Measurements from ENCODE around the gene MTSS2. TPM values are rescaled to one million over a fixed set of nuclear protein-coding genes. Genes with fewer than 3 reads are reported as not detected.
"Not testable (repeated sequence)": the region's sequence is repeated elsewhere in the genome, so short reads cannot be mapped to it uniquely, and the experiment has no call there.

The MTSS2 gene
- total RNA-seq, 2 experiments from 2014 or later, result 2.0 TPM

DNA sequence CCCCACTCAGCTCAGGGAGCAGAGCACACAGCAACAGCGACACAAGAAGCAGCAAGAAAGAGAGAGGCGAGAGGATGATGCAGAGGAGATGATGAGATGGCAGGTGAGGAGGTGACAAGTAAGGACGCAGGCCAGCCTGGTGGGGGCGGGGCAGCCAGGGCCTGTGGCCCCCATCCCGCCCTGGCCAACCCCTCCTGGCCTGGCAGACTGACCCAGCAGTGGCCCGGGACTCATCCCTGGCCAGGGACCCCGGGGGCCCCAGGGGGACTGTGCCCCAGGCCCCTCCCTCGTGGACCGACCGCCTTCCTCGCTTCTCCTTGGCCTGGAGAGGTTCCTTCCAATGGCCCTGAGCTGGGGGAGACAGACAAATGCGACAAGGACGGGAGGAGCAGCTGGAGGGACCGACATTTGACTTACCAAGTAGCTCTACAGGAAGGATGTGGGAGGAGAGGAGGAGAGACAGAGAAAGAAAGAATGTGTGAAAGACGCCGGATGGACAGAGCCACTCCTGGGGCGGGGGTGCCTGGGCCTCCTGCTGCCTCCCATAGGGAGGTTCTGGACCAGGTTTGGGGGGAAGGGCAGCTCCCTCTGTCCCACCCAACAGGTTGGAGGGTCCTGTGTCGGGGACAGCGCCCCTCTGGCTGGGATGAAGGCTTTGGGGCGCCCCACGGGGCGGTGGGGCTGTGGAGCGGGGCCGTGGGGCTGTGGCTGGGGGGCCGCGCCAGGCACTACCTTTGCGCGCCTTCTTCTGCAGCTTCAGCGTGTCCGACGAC, 6.8 kb downstream of the MTSS2 start:
- intact Hi-C loops (cut with micrococcal nuclease), result no loop called here
- Mint-ChIP-seq H3K27me3 (ENCODE audit: low read depth) (no peaks in the 10 kb centered on the region), H3K4me1 (ENCODE audit: low read depth) (no peaks in the 10 kb centered on the region), H3K9me3 (no peaks in the 10 kb centered on the region), H3K4me3 (no peak overlapping the region), H3K27ac (no peak overlapping the region), H3K36me3 (ENCODE audit: low read depth) (no peaks in the 10 kb centered on the region)
- CTCF ChIA-PET, result interaction anchor here (1.1 to 9.3 kb wide), 5 partner anchors 11 to 91 kb away, joined by 3 to 70 read pairs (median 3); no protein-coding TSS in a partner anchor
- no peak for DNase-seq

DNA sequence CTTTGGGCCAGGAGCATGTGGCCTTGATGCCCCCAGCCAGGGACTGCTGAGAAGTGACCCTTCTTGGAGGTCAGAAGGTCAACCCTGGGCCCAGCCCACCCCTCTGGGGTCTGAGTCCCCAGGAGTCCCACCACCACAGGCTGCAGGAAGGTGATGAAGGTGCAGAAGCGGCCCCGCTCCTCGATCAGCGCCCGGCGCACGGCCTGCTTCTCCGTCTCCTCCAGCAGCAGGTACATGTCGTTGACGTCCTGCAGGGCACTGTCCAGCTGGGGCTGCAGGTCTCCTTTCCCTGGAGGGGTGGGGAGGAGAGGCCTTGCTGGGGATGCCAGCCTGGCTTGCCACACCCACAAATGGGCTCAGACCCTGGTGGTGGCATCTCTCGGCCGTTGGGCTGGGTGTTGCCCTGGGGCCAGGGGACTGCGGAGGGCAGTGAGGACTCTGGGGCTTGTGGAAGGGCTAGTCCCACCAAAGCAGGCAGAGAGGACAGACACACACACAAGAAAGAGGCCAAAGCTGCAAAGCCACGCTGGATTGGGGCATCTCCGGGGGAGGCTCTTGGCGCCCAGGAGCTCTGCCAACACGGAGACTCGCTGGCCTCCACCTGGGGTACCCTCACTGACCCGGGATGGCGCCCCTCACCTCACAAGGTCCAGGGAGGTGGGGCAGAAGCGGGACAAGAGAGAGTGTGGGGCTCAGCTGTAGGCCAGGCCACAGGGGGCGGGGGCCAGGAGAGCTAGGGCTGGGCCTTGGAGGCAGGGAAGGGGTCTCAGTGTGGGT, 7.5 kb downstream of the MTSS2 start:
- H3K9me3 Mint-ChIP-seq, result no peaks in the 10 kb centered on the region
- CTCF ChIA-PET, result interaction anchor here (1.1 to 9.3 kb wide), 4 partner anchors 10 to 92 kb away, joined by 3 to 70 read pairs (median 3); no protein-coding TSS in a partner anchor
- no peak overlapping the region for H3K4me3 Mint-ChIP-seq
- H3K27me3 Mint-ChIP-seq (ENCODE audit: low read depth), result no peaks in the 10 kb centered on the region
- H3K4me1 Mint-ChIP-seq (ENCODE audit: low read depth), result no peaks in the 10 kb centered on the region
- intact Hi-C loops (cut with micrococcal nuclease), result no loop called here
- no peak for DNase-seq
- H3K27ac Mint-ChIP-seq, result no peak overlapping the region
- H3K36me3 Mint-ChIP-seq (ENCODE audit: low read depth), result no peaks in the 10 kb centered on the region

DNA sequence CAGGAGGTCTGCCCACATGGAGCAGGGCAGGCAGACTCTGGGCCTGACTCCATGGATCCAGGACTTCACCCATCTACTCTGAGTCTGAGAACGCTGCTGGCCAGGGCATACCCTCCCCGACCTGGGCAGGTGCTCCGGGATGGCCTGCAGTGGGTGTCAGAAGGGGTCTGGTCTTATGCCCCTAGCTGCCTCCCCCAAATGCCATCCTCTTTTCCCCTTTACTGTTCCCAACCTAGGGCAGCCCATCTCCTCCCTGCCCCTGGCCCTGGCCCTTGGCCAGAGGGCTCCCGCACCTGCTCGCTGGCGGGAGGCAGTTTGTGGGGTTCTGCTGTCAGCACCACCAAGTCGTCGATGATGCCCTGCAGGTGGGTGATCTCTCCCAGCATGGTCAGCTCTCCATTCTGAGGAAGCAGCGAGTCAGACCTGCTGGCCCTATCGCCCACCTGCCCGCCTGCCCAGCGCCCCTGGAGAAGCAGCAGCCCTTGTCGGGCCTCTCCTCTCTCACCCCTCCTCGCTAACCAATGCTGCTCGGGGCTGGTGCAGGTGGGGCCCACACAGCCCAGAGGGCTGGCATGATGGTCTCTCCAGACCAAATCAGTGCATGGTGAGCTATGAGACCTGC, 8.2 kb downstream of the MTSS2 start:
- H3K27me3 Mint-ChIP-seq (ENCODE audit: low read depth), result no peaks in the 10 kb centered on the region
- intact Hi-C loops (cut with micrococcal nuclease), result no loop called here
- H3K4me1 Mint-ChIP-seq (ENCODE audit: low read depth), result no peaks in the 10 kb centered on the region
- H3K4me3 Mint-ChIP-seq, result no peak overlapping the region
- H3K36me3 Mint-ChIP-seq (ENCODE audit: low read depth), result no peaks in the 10 kb centered on the region
- CTCF ChIA-PET, result interaction anchor here (9.3 kb wide), 1 partner anchor 92 kb away, joined by 70 read pairs; no protein-coding TSS in a partner anchor
- no peaks in the 10 kb centered on the region for H3K9me3 Mint-ChIP-seq
- DNase-seq, result no peak
- no peak overlapping the region for H3K27ac Mint-ChIP-seq

DNA sequence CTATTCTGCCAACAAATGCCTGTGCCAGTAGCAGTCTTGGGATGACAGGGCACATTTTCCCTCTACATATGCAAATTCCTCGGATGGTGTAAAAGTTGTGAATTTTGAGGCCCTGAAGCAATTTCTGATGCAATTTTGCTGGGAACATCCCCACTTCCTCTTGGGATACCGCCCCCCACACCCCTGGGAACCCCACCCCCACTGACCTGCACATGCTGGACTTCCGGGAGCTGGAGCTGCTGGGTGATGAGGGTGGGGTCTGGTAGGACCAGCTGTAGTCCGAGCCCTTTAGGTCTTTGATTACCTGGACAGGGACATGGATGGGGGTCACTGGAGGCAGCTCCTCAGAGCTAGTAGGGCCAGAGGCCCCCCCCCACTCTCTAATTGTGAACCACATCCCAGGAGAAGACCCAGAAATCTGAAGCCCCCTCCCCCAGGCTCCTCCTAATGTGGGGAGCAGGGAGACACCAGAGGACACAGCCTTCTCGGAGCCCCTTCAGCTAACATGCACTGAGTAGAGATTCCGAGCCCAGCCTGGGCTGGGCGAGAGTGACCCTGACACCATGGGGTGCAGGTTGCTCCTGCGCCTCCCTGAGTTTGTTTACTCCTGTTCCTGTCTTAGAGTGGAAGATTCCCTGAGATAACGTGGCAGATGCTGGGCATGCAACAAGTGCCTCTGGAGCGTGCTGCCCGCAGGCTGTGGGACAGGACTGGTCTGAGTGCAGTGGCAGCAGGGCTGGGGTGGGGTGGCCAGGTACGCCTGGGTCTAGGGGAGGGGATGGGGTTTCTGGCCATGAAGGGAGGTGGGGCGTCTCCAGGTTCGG, 9.0 kb downstream of the MTSS2 start:
- Mint-ChIP-seq H3K4me3 (no peak overlapping the region), H3K27me3 (ENCODE audit: low read depth) (no peaks in the 10 kb centered on the region), H3K36me3 (ENCODE audit: low read depth) (no peaks in the 10 kb centered on the region), H3K9me3 (no peaks in the 10 kb centered on the region), H3K4me1 (ENCODE audit: low read depth) (no peaks in the 10 kb centered on the region), H3K27ac (no peak overlapping the region)
- CTCF ChIA-PET, result interaction anchor here (0.8 to 9.3 kb wide), 3 partner anchors 23 to 93 kb away, joined by 3 to 70 read pairs (median 3); no protein-coding TSS in a partner anchor
- DNase-seq, result no peak
- intact Hi-C loops (cut with micrococcal nuclease), result no loop called here

DNA sequence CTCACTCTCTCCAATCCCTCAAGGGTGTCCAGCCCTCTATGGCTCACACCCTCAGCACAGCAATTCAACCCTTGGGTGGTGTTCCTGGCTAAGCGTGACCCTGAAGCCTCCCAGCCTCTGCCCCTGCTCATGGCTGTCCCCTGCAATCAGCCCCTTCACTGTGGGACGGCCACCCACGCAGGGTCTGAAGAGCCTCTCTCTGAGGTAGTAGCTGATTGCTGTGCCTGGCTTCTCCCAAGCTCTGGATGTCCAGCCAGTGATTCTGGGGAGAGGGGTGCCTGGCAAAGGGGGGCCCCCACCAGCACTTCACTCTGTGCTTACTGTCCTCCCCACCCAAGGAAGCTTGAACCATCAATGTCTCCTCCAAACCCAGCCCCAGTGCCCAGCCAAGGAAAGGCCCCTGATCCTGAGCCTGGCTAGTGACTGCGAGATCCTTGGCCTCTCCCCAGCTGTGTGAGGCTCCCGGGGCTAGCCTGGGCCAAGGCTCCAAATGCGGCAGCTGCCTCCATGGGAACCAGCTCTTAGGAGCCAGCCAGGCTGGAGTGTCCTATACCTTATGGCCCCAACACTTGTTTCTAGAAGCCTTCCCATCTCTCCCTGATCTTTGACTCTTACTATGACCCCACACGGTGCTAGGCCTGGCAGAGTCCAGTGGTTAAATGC, 9.9 kb downstream of the MTSS2 start:
- no peaks in the 10 kb centered on the region for H3K9me3 Mint-ChIP-seq
- no peaks in the 10 kb centered on the region for H3K36me3 Mint-ChIP-seq (ENCODE audit: low read depth)
- no peak for DNase-seq
- H3K27ac Mint-ChIP-seq, result no peak overlapping the region
- CTCF ChIA-PET, result interaction anchor here (0.6 to 9.3 kb wide), 4 partner anchors 22 to 220 kb away, joined by 3 to 70 read pairs (median 3); no protein-coding TSS in a partner anchor
- no peak overlapping the region for H3K4me3 Mint-ChIP-seq
- intact Hi-C loops (cut with micrococcal nuclease), result no loop called here
- no peaks in the 10 kb centered on the region for H3K27me3 Mint-ChIP-seq (ENCODE audit: low read depth)
- no peaks in the 10 kb centered on the region for H3K4me1 Mint-ChIP-seq (ENCODE audit: low read depth)

DNA sequence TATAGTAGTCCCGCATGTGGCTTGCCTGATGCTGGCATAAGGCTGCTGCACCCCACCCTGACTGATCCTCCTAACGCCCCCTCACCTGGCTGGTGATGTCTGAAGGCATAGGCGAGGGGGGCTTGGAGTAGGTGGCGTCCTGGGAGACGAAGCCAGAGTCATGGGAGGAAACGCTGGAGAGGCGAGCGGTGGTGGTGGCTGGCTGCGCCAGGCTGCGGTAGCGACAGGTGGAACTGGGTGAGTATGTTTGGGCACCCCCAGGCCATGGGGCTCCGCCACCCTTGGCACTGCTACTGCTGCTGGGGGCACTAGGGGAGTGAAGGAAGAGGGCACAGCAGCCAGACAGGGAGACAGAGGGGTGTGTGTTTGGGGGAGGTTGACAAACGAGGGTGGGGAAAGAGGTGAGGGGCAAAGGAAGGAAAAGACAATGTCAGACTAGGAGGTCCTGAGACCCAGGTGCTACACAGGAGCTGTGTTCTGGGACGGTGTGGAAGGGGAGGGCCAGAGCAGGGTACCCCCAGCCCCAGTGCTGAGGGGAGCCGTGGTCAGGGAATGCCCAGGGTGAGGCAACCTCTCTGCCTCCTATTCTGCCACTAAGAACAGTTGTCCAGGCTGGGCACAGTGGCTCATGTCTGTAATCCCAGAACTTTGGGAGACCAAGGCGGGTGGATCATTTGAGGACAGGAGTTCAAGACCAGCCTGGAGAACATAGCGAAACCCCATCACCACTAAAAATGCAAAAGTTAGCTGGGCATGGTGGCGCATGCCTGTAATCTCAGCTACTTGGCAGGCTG, 11.4 kb downstream of the MTSS2 start:
- H3K36me3 Mint-ChIP-seq (ENCODE audit: low read depth), result peaks cover 1% of the 10 kb centered on the region
- DNase-seq, result no peak
- no peaks in the 10 kb centered on the region for H3K27me3 Mint-ChIP-seq (ENCODE audit: low read depth)
- intact Hi-C loops (cut with micrococcal nuclease), result no loop called here
- no peaks in the 10 kb centered on the region for H3K9me3 Mint-ChIP-seq
- no peak overlapping the region for H3K4me3 Mint-ChIP-seq
- no peak overlapping the region for H3K27ac Mint-ChIP-seq
- H3K4me1 Mint-ChIP-seq (ENCODE audit: low read depth), result no peaks in the 10 kb centered on the region
- CTCF ChIA-PET, result interaction anchor here (0.7 to 1.6 kb wide), 2 partner anchors 95 to 97 kb away, joined by 3 to 7 read pairs; no protein-coding TSS in a partner anchor

DNA sequence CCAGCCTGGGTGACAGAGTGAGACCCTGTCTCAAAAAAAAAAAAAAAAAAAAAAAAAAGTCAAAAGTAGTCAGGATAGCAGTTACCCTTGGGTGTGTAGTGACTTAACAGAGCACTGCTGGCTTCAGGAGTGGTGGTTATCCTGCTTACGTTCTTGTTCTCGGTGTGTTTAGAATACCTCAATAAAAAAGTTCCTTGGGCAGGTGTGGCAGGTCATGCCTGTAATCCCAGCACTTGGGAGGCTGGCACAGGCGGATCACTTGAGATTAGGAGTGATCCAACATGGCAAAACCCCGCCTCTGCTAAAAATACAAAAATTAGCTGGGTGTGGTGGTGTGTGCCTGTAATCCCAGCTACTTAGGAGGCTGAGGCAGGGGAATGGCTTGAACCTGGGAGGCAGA, 14.9 kb downstream of the MTSS2 start:
- H3K27ac Mint-ChIP-seq; intact Hi-C loops (cut with micrococcal nuclease); DNase-seq; H3K9me3 Mint-ChIP-seq; CTCF ChIA-PET; H3K4me3 Mint-ChIP-seq; H3K4me1 Mint-ChIP-seq (ENCODE audit: low read depth); H3K36me3 Mint-ChIP-seq (ENCODE audit: low read depth); H3K27me3 Mint-ChIP-seq (ENCODE audit: low read depth): not testable (repeated sequence)

DNA sequence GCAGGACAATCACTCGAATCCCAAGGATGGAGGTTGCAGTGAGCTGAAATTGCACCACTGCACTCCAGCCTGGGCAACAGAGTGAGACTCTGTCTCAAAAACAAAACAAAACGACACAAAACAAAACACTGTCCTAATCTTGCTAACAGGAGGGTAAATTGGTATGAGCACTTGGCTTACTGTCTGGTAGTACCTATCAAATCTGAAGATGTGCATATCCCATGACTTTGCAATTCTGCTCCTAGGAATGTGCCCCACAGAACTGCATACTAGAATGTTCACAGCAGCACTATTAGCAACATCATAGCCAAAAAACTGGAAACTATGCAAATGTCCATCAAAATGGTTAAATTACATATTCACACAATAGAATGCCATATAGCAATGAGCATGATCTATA, 15.7 kb downstream of the MTSS2 start:
- DNase-seq, result no peak
- CTCF ChIA-PET, result no interaction called here
- peaks cover 7% of the 10 kb centered on the region for H3K36me3 Mint-ChIP-seq (ENCODE audit: low read depth)
- no peak overlapping the region for H3K27ac Mint-ChIP-seq
- no peaks in the 10 kb centered on the region for H3K27me3 Mint-ChIP-seq (ENCODE audit: low read depth)
- intact Hi-C loops (cut with micrococcal nuclease), result no loop called here
- no peaks in the 10 kb centered on the region for H3K4me1 Mint-ChIP-seq (ENCODE audit: low read depth)
- H3K9me3 Mint-ChIP-seq, result peaks cover 4% of the 10 kb centered on the region
- no peak overlapping the region for H3K4me3 Mint-ChIP-seq

DNA sequence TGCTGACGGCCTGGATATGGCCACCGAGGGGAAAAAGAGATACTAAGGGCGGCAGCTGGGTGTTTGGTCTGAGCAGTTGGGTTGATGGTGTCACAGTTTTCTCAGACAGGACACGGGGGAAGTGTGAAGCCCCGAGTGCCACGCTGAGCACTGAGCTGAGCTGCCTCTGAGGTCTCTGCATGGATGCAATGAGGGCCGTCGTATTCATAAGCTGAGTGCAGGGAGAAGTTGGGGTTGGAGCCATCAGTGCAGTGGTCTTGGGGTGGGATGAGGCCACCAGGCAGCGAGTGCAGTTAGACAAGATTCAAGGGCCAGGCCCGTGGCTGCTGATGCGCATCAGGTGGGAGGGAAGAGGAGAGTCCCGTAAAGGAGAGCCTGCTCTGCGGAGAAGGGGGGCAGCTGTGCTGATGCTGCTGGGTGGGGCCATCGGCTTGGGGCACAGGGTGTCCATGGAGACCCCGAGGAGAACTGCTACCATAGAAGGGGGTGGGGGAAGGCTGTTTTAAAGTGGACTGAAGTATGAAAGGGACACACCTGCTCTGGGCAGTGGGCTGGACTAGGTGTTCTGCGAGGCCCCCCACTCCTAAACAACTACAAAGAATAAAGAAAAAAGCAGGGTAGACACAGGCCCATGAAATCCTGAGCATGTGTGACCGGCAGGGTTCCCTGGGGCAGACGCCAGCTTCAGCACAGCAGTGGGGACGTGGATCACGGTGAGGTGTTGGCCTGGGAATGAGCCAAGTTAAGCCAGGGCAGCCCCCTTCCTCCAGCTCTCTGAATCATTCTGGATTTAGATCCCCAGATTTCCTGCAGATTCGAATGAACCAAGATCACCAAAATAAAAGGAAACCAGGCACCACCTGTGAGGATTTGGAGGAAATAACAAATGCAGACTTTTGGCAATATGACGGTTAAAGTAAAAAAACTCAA, 19.8 kb downstream of the MTSS2 start:
- Mint-ChIP-seq H3K4me1 (ENCODE audit: low read depth) (no peaks in the 10 kb centered on the region), H3K27me3 (ENCODE audit: low read depth) (no peaks in the 10 kb centered on the region), H3K4me3 (no peak overlapping the region), H3K27ac (no peak overlapping the region), H3K36me3 (ENCODE audit: low read depth) (peaks cover 7% of the 10 kb centered on the region), H3K9me3 (peaks cover 4% of the 10 kb centered on the region)
- CTCF ChIA-PET, result interaction anchor here (1.0 kb wide), 1 partner anchor 13 kb away, joined by 5 read pairs; no protein-coding TSS in a partner anchor
- DNase-seq, result no peak
- intact Hi-C loops (cut with micrococcal nuclease), result no loop called here

DNA sequence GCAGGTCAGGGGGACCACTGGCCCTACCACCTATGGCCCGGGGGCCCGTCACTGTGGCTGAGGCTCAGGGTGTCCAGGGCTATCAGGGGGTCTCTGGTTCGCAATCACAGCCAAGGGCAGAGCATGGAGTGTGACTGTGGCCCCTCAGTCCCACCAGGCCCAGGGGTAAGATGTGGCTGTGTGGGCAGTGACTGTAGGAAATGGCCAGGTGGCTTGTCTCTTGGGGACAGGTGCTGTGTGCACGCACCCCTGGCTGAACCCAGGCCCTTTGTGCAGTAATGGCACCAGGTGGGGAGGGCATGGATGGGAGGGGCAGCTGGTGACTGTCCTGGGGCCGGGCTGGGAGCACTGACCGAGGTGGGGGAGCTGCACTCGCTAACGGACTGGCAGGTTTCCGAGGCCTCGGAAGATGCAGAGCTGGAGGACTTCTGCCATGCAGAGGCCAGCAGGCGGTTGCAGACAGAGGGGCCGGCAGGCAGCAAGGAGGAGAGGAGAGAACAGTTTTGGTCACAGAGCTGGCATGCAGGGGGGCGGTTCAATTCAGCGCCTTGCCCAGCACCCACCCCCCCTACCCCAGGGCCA, 20.6 kb downstream of the MTSS2 start:
- DNase-seq, result no peak
- CTCF ChIA-PET, result no interaction called here
- Mint-ChIP-seq H3K9me3 (peaks cover 4% of the 10 kb centered on the region), H3K36me3 (ENCODE audit: low read depth) (peaks cover 6% of the 10 kb centered on the region), H3K27ac (no peak overlapping the region), H3K27me3 (ENCODE audit: low read depth) (no peaks in the 10 kb centered on the region), H3K4me3 (no peak overlapping the region), H3K4me1 (ENCODE audit: low read depth) (no peaks in the 10 kb centered on the region)
- intact Hi-C loops (cut with micrococcal nuclease), result no loop called here

Measured in activated naive CD4-positive, alpha-beta T cell treated with anti-CD3 and anti-CD28 coated beads for 36 hours (primary cell).